Endothelial cell of umbilical vein (primary cell): ENCODE measurements around the gene MED1. TPM values are rescaled to one million over a fixed set of nuclear protein-coding genes. Genes with fewer than 3 reads are reported as not detected.

Experiments
- BruUV-seq: library from RNA; stranded (reverse); fragments of 400-500 nt; replicated peaks from 2 replicates; lab custom pipeline; 2021; lab: Mats Ljungman, UMichigan
- CTCF ChIA-PET: fragments of 300-600, 350-600 bp; sonication (Branson Sonifier 250); formaldehyde crosslinking; loops from one replicate; lab custom pipeline; 2021; ENCODE audit warnings: antibody characterized with exemption, inconsistent platforms; lab: Charles Lee
- POLR2A ChIA-PET: fragments of 300-600, 350-600 bp; sonication (Branson Sonifier 250); formaldehyde crosslinking; loops from one replicate; lab custom pipeline; 2021; ENCODE audit warnings: antibody characterized with exemption, inconsistent platforms; lab: Charles Lee
- DNase-seq: peaks from one replicate; pipeline ENCODE4 v3.0.0-alpha.2; 2011; ENCODE audit warnings: low read depth, low spot score
- FAIRE-seq: peaks from 2 replicates; lab custom pipeline; 2011; peaks lifted over from hg19 to GRCh38; lab: Jason Lieb, UNC
- H2AFZ ChIP-seq: 2 replicates; pipeline ENCODE4 v1.6.0; 2012; ENCODE audit warnings: low read depth, low read length, control low read depth, inconsistent platforms
- H3K27ac ChIP-seq: 2 replicates; pipeline ENCODE4 v1.5.1; 2011; ENCODE audit warnings: low read depth, mild to moderate bottlenecking, control low read depth, low read length, moderate library complexity; ENCODE audit not compliant: insufficient read depth
- H3K27me3 ChIP-seq, 2 experiments: 2 replicates each; pipeline versions ENCODE4 v1.6.0 to v1.6.1; 2011; ENCODE audit warnings: low read length in 2 of 2, mixed read lengths in 1 of 2; ENCODE audit not compliant: control insufficient read depth in 2 of 2, insufficient read depth in 2 of 2
- H3K36me3 ChIP-seq, 2 experiments: 2 replicates in 1 of 2; 3 replicates in 1 of 2; pipeline ENCODE4 v1.5.1; 2011; ENCODE audit warnings: low read length in 2 of 2, mild to moderate bottlenecking in 1 of 2, moderate library complexity in 1 of 2; ENCODE audit not compliant: control insufficient read depth in 2 of 2, insufficient read depth in 2 of 2; ENCODE audit errors: extremely low read depth in 1 of 2
- H3K4me1 ChIP-seq: 3 replicates; pipeline ENCODE4 v1.5.1; 2011; ENCODE audit warnings: mild to moderate bottlenecking, low read length; ENCODE audit not compliant: control insufficient read depth, insufficient read depth; ENCODE audit errors: extremely low read depth
- H3K4me2 ChIP-seq: 2 replicates; pipeline ENCODE4 v1.6.1; 2011; ENCODE audit warnings: low read length, control low read depth, mixed read lengths; ENCODE audit not compliant: insufficient read depth
- H3K4me3 ChIP-seq, 3 experiments: fragments of 200-600 bp in 1 of 3; sonication (generic), shearing (Covaris generic) in 1 of 3; replicated peaks in 1 of 3; 2 replicates each; pipeline ENCODE4 v1.5.1; 2011 to 2016; ENCODE audit warnings: control low read depth in 3 of 3, low read length in 3 of 3, mild to moderate bottlenecking in 2 of 3, inconsistent platforms in 1 of 3, low read depth in 1 of 3, moderate library complexity in 1 of 3; ENCODE audit not compliant: insufficient read depth in 1 of 3
- H3K79me2 ChIP-seq: 2 replicates; pipeline ENCODE4 v1.6.0; 2012; ENCODE audit warnings: low read length, inconsistent platforms; ENCODE audit not compliant: control insufficient read depth, insufficient read depth
- H3K9ac ChIP-seq: replicated peaks from 2 replicates; pipeline ENCODE3; 2011; ENCODE audit warnings: low read length, control low read depth; ENCODE audit not compliant: insufficient read depth; ENCODE audit errors: extremely low read depth
- H3K9me1 ChIP-seq: replicated peaks from 3 replicates; pipeline ENCODE4 v1.6.0; 2011; ENCODE audit warnings: mild to moderate bottlenecking, low read length; ENCODE audit not compliant: control insufficient read depth, insufficient read depth; ENCODE audit errors: extremely low read depth
- H3K9me3 ChIP-seq: replicated peaks from 2 replicates; pipeline ENCODE4 v1.5.1; 2012; ENCODE audit warnings: low read length, inconsistent platforms; ENCODE audit not compliant: control insufficient read depth, insufficient read depth
- H4K20me1 ChIP-seq: replicated peaks from 2 replicates; pipeline ENCODE3; 2011; ENCODE audit warnings: mild to moderate bottlenecking, low read length; ENCODE audit not compliant: control insufficient read depth, insufficient read depth; ENCODE audit errors: extremely low read depth
- CTCF ChIP-seq, 2 donors: IDR thresholded peaks; 1 replicate in 1 of 2; 2 replicates in 1 of 2; pipeline ENCODE4 v1.5.1; 2011; ENCODE audit warnings: low read length in 2 of 2, mild to moderate bottlenecking in 2 of 2, moderate library complexity in 2 of 2, control low read depth in 1 of 2, inconsistent platforms in 1 of 2, low read depth in 1 of 2; ENCODE audit not compliant: insufficient read depth in 1 of 2; ENCODE audit errors: extremely low read depth in 1 of 2
- EZH2 ChIP-seq: IDR thresholded peaks from 2 replicates; pipeline ENCODE4 v1.6.1; 2012; ENCODE audit warnings: borderline replicate concordance, low read depth, mild to moderate bottlenecking, moderate library complexity, low read length, inconsistent platforms; ENCODE audit not compliant: severe bottlenecking
- FOS ChIP-seq: IDR thresholded peaks from 2 replicates; pipeline ENCODE4 v1.6.1; 2011; ENCODE audit warnings: mild to moderate bottlenecking, low read length, moderate library complexity, borderline replicate concordance; ENCODE audit not compliant: insufficient read depth
- GATA2 ChIP-seq: IDR thresholded peaks from 2 replicates; pipeline ENCODE4 v1.7.0; 2011; ENCODE audit warnings: low read depth, mild to moderate bottlenecking, moderate library complexity, mixed read lengths, low read length; ENCODE audit not compliant: insufficient read length, insufficient read depth
- JUN ChIP-seq: IDR thresholded peaks from 2 replicates; pipeline ENCODE4 v1.6.1; 2011; ENCODE audit warnings: borderline replicate concordance, low read depth; ENCODE audit not compliant: insufficient read length, insufficient read depth
- MYC ChIP-seq: IDR thresholded peaks from one replicate; pipeline ENCODE4 v1.6.1; 2011; ENCODE audit warnings: mild to moderate bottlenecking, low read depth, low read length
- POLR2A ChIP-seq: IDR thresholded peaks from 2 replicates; pipeline ENCODE4 v1.6.1; 2012; ENCODE audit warnings: low read depth, mild to moderate bottlenecking, control low read depth, low read length
- POLR2AphosphoS5 ChIP-seq: IDR thresholded peaks from 2 replicates; pipeline ENCODE4 v1.6.1; 2012; ENCODE audit warnings: low read depth, mild to moderate bottlenecking, control low read depth, low read length, moderate library complexity; ENCODE audit not compliant: insufficient read depth
- dilution Hi-C: fragments of 300-500 bp; cut with MboI; formaldehyde crosslinking; loops from one replicate; pipeline ENCODE4 v1.15.0; 2019; ENCODE audit warnings: low sequenced_read_pairs; ENCODE audit not compliant: extremely low pct_ligation_motif_present
- intact Hi-C: fragments of 100-400 bp; cut with micrococcal nuclease; formaldehyde crosslinking; loops from one replicate; pipeline ENCODE4 v1.10.0; 2022
- polyA plus RNA-seq, 4 experiments: library from polyadenylated mRNA; depleted of rRNA in 3 of 4; stranded (reverse) in 3 of 4; unstranded in 1 of 4; fragments of >200 nt; gene quantifications; 2 replicates each; pipeline versions ENCODE4 v1.2.1 to v1.2.3, GENCODE V29; 2011 to 2012; ENCODE audit warnings: missing spikeins in 1 of 4
- total RNA-seq: library from RNA; stranded (reverse); gene quantifications from 2 replicates; pipeline ENCODE4 v1.2.3, GENCODE V29; 2021
- TF ChIP-seq, protein P1 (sequence below): IDR thresholded peaks from 2 replicates; pipeline ENCODE4 v1.6.1; 2011; ENCODE audit not compliant: insufficient read depth, insufficient read length

MED1 gene
- total and polyA plus RNA-seq, 2 donors (not counting 3 experiments of a cell fraction or from before 2014, with no cell fraction given), result 19.8 to 46.2 TPM

- no peak overlapping the region for H2AFZ ChIP-seq
- no peaks in the 10 kb centered on the region for H3K79me2 ChIP-seq
- ChIA-PET CTCF (no interaction called here), POLR2A (no interaction called here)
- H3K9me3 ChIP-seq, result no peaks in the 10 kb centered on the region
- no peaks in the 10 kb centered on the region for H3K4me1 ChIP-seq
- TF ChIP-seq CTCF (IDR thresholded peaks at IDR 0.05; ENCODE audit: extremely low read depth in 1 of 2, insufficient read depth in 1 of 2, low read depth in 1 of 2, low read length in 2 of 2), result no peak
- no peak for TF ChIP-seq JUN
- no peak for TF ChIP-seq MYC
- no peak for TF ChIP-seq FOS
- TF ChIP-seq, protein P1, sequence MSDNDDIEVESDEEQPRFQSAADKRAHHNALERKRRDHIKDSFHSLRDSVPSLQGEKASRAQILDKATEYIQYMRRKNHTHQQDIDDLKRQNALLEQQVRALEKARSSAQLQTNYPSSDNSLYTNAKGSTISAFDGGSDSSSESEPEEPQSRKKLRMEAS, result no peak
- no peak for TF ChIP-seq POLR2A
- TF ChIP-seq GATA2, result no peak
- TF ChIP-seq EZH2, result no peak
- no peak for TF ChIP-seq POLR2AphosphoS5
- H3K4me2 ChIP-seq, result no peak overlapping the region
- intact Hi-C loops (no loop called here), dilution Hi-C loops (no loop called here)
- peaks cover 19 to 24% of the 10 kb centered on the region in 2 experiments for H3K36me3 ChIP-seq
- H3K27ac ChIP-seq, result no peak overlapping the region
- no peaks in the 10 kb centered on the region for H3K9me1 ChIP-seq
- no peaks in the 10 kb centered on the region for H3K27me3 ChIP-seq
- no peaks in the 10 kb centered on the region for H4K20me1 ChIP-seq
- no peak overlapping the region for H3K4me3 ChIP-seq
- DNase-seq (no peak), FAIRE-seq (no peak)
- no peak overlapping the region for H3K9ac ChIP-seq
- no TSS peak for BruUV-seq
These were observed 21.5 kb downstream of the MED1 start for GRCh38 chr17:39429600-39429999.
